ENCODE data around the gene ITGA7.
"Not testable (repeated sequence)": the region's sequence is repeated elsewhere in the genome, so short reads cannot be mapped to it uniquely, and the experiment has no call there.

The ITGA7 gene

GRCh38 chr12:55651299-55651683 is 56.4 kb downstream of the ITGA7 start:
- H3K23ac ChIP-seq (ENCODE audit: low read length) = no peak overlapping the region
- no peak overlapping the region for H3K4me2 ChIP-seq (ENCODE audit: low read length)
- no peaks in the 10 kb centered on the region for H3K9me3 ChIP-seq (ENCODE audit: insufficient read depth, low read depth, low read length)
- no peak overlapping the region for H3K9ac ChIP-seq (ENCODE audit: low read length)
- no peak overlapping the region for H3K18ac ChIP-seq (ENCODE audit: low read length)
- no CpG with 5 or more reads among the region's 5 CpGs for WGBS (ENCODE audit: extremely low coverage, insufficient coverage, insufficient read length)
- no peaks in the 10 kb centered on the region for H3K27me3 ChIP-seq (ENCODE audit: insufficient read depth, low read length)
- no peak overlapping the region for H2BK12ac ChIP-seq (ENCODE audit: low read length)
- peaks cover 0 to under 1% of the 10 kb centered on the region in 2 experiments for H3K4me1 ChIP-seq (ENCODE audit: control insufficient read depth in 1 of 2, insufficient read depth in 2 of 2, low read length in 2 of 2)
- H2BK120ac ChIP-seq (ENCODE audit: insufficient read depth, low read length, poor library complexity) = no peak overlapping the region
- H4K91ac ChIP-seq (ENCODE audit: low read depth, low read length) = no peak overlapping the region
- no peaks in the 10 kb centered on the region for H3K79me1 ChIP-seq (ENCODE audit: low read length)
- no peak overlapping the region for H3K14ac ChIP-seq (ENCODE audit: low read length)
- no peak overlapping the region for H2AK5ac ChIP-seq (ENCODE audit: low read length)
- no peaks in the 10 kb centered on the region for H3K79me2 ChIP-seq (ENCODE audit: control insufficient read depth, insufficient read depth, low read length, poor library complexity)
- H4K12ac ChIP-seq (ENCODE audit: low read depth, low read length) = no peak overlapping the region
- DNase-seq = no peak
- H3K4me3 ChIP-seq (ENCODE audit: low read depth, low read length) = no peak overlapping the region
- H2BK5ac ChIP-seq (ENCODE audit: low read depth, low read length, poor library complexity) = no peak overlapping the region
- no peak overlapping the region for H3K4ac ChIP-seq (ENCODE audit: low read depth, low read length)
- no peak overlapping the region for H2AFZ ChIP-seq (ENCODE audit: insufficient read depth, low read length, poor library complexity)
- H3K27ac ChIP-seq (ENCODE audit: low read depth, low read length) = no peak overlapping the region
- H3K36me3 ChIP-seq (ENCODE audit: control insufficient read depth in 1 of 2, insufficient read depth in 2 of 2, low read length in 2 of 2) = no peaks in the 10 kb centered on the region
- H4K8ac ChIP-seq (ENCODE audit: low read depth, low read length) = no peak overlapping the region

- not testable (repeated sequence) for H3K23ac ChIP-seq (ENCODE audit: low read length); H4K12ac ChIP-seq (ENCODE audit: low read depth, low read length); H2BK5ac ChIP-seq (ENCODE audit: low read depth, low read length, poor library complexity); DNase-seq; H4K8ac ChIP-seq (ENCODE audit: low read depth, low read length); H3K36me3 ChIP-seq (ENCODE audit: control insufficient read depth in 1 of 2, insufficient read depth in 2 of 2, low read length in 2 of 2); H2AFZ ChIP-seq (ENCODE audit: insufficient read depth, low read length, poor library complexity); H4K91ac ChIP-seq (ENCODE audit: low read depth, low read length); H2AK5ac ChIP-seq (ENCODE audit: low read length); H3K9me3 ChIP-seq (ENCODE audit: insufficient read depth, low read depth, low read length); H2BK12ac ChIP-seq (ENCODE audit: low read length); H3K27ac ChIP-seq (ENCODE audit: low read depth, low read length); H3K27me3 ChIP-seq (ENCODE audit: insufficient read depth, low read length); H3K4ac ChIP-seq (ENCODE audit: low read depth, low read length); H3K18ac ChIP-seq (ENCODE audit: low read length); H3K4me1 ChIP-seq (ENCODE audit: control insufficient read depth in 1 of 2, insufficient read depth in 2 of 2, low read length in 2 of 2); H2BK120ac ChIP-seq (ENCODE audit: insufficient read depth, low read length, poor library complexity); H3K4me2 ChIP-seq (ENCODE audit: low read length); H3K9ac ChIP-seq (ENCODE audit: low read length); H3K4me3 ChIP-seq (ENCODE audit: low read depth, low read length); H3K14ac ChIP-seq (ENCODE audit: low read length); H3K79me2 ChIP-seq (ENCODE audit: control insufficient read depth, insufficient read depth, low read length, poor library complexity); H3K79me1 ChIP-seq (ENCODE audit: low read length)
- no CpG with 5 or more reads among the region's 4 CpGs for WGBS (ENCODE audit: extremely low coverage, insufficient coverage, insufficient read length)
Observed at GRCh38 chr12:55650620-55651298, 56.9 kb downstream of the ITGA7 start.

- Histone ChIP-seq H3K4ac (ENCODE audit: low read depth, low read length) (no peak overlapping the region), H2AFZ (ENCODE audit: insufficient read depth, low read length, poor library complexity) (no peak overlapping the region), H3K27ac (ENCODE audit: low read depth, low read length) (no peak overlapping the region), H3K27me3 (ENCODE audit: insufficient read depth, low read length) (no peaks in the 10 kb centered on the region), H2AK5ac (ENCODE audit: low read length) (no peak overlapping the region), H3K9me3 (ENCODE audit: insufficient read depth, low read depth, low read length) (no peaks in the 10 kb centered on the region), H3K36me3 (ENCODE audit: control insufficient read depth in 1 of 2, insufficient read depth in 2 of 2, low read length in 2 of 2) (no peaks in the 10 kb centered on the region), H4K8ac (ENCODE audit: low read depth, low read length) (no peak overlapping the region), H3K79me2 (ENCODE audit: control insufficient read depth, insufficient read depth, low read length, poor library complexity) (no peaks in the 10 kb centered on the region), H4K91ac (ENCODE audit: low read depth, low read length) (no peak overlapping the region), H3K23ac (ENCODE audit: low read length) (no peak overlapping the region), H3K79me1 (ENCODE audit: low read length) (no peaks in the 10 kb centered on the region), H2BK120ac (ENCODE audit: insufficient read depth, low read length, poor library complexity) (no peak overlapping the region), H3K18ac (ENCODE audit: low read length) (no peak overlapping the region), H2BK12ac (ENCODE audit: low read length) (no peak overlapping the region), H3K4me3 (ENCODE audit: low read depth, low read length) (no peak overlapping the region), H3K4me1 (ENCODE audit: control insufficient read depth in 1 of 2, insufficient read depth in 2 of 2, low read length in 2 of 2) (peaks cover 0 to 1% of the 10 kb centered on the region in 2 experiments), H4K12ac (ENCODE audit: low read depth, low read length) (no peak overlapping the region), H3K4me2 (ENCODE audit: low read length) (no peak overlapping the region), H3K14ac (ENCODE audit: low read length) (no peak overlapping the region), H3K9ac (ENCODE audit: low read length) (no peak overlapping the region), H2BK5ac (ENCODE audit: low read depth, low read length, poor library complexity) (no peak overlapping the region)
- no peak for DNase-seq
- no CpG with 5 or more reads among the region's 5 CpGs for WGBS (ENCODE audit: extremely low coverage, insufficient coverage, insufficient read length)
Observed at GRCh38 chr12:55647027-55647426, 60.7 kb downstream of the ITGA7 start.

- Histone ChIP-seq H3K4me3 (ENCODE audit: low read depth, low read length) (no peak overlapping the region), H2BK12ac (ENCODE audit: low read length) (no peak overlapping the region), H2BK120ac (ENCODE audit: insufficient read depth, low read length, poor library complexity) (no peak overlapping the region), H3K14ac (ENCODE audit: low read length) (no peak overlapping the region), H3K18ac (ENCODE audit: low read length) (no peak overlapping the region), H3K36me3 (ENCODE audit: control insufficient read depth in 1 of 2, insufficient read depth in 2 of 2, low read length in 2 of 2) (no peaks in the 10 kb centered on the region), H3K4ac (ENCODE audit: low read depth, low read length) (no peak overlapping the region), H4K8ac (ENCODE audit: low read depth, low read length) (no peak overlapping the region), H4K12ac (ENCODE audit: low read depth, low read length) (no peak overlapping the region), H3K79me2 (ENCODE audit: control insufficient read depth, insufficient read depth, low read length, poor library complexity) (no peaks in the 10 kb centered on the region), H3K4me2 (ENCODE audit: low read length) (no peak overlapping the region), H3K23ac (ENCODE audit: low read length) (no peak overlapping the region), H2BK5ac (ENCODE audit: low read depth, low read length, poor library complexity) (no peak overlapping the region), H4K91ac (ENCODE audit: low read depth, low read length) (no peak overlapping the region), H3K79me1 (ENCODE audit: low read length) (no peaks in the 10 kb centered on the region), H2AFZ (ENCODE audit: insufficient read depth, low read length, poor library complexity) (no peak overlapping the region), H3K4me1 (ENCODE audit: control insufficient read depth in 1 of 2, insufficient read depth in 2 of 2, low read length in 2 of 2) (peaks cover 0 to 1% of the 10 kb centered on the region in 2 experiments), H3K27ac (ENCODE audit: low read depth, low read length) (no peak overlapping the region), H3K9me3 (ENCODE audit: insufficient read depth, low read depth, low read length) (no peaks in the 10 kb centered on the region), H2AK5ac (ENCODE audit: low read length) (no peak overlapping the region), H3K27me3 (ENCODE audit: insufficient read depth, low read length) (no peaks in the 10 kb centered on the region), H3K9ac (ENCODE audit: low read length) (no peak overlapping the region)
- DNase-seq = no peak
- WGBS (ENCODE audit: extremely low coverage, insufficient coverage, insufficient read length) = no CpG with 5 or more reads among the region's 1 CpG
Observed at GRCh38 chr12:55644591-55644990, 63.1 kb downstream of the ITGA7 start.
